Tibial artery (tissue), 4 donors: ENCODE results near the gene RBPMS2.

ENCODE experiments used
- DNase-seq, 2 donors: peaks; one replicate each; pipeline ENCODE4 v3.0.0-alpha.2; 2019
- H3K27ac ChIP-seq, 2 donors: fragments of 200-600 bp; sonication (generic) in 1 of 2; 1 replicate in 1 of 2; 2 replicates in 1 of 2; pipeline ENCODE4 v1.5.1; 2018 to 2019; ENCODE audit warnings: mild to moderate bottlenecking in 1 of 2
- H3K27me3 ChIP-seq, 2 donors: fragments of 200-600 bp; sonication (generic) in 1 of 2; one replicate each; pipeline versions ENCODE4 v1.5.1 to v1.6.0; 2016 to 2019
- H3K36me3 ChIP-seq, 3 donors: fragments of 200-600 bp; sonication (generic) in 2 of 3; one replicate each; pipeline ENCODE4 v1.5.1; 2016 to 2019; ENCODE audit warnings: mild to moderate bottlenecking in 2 of 3
- H3K4me1 ChIP-seq, 4 donors: fragments of 200-600 bp; sonication (generic) in 2 of 4; 1 replicate in 3 of 4; 2 replicates in 1 of 4; pipeline ENCODE4 v1.5.1; 2016 to 2019
- H3K4me3 ChIP-seq, 2 donors: fragments of 200-600 bp; sonication (generic) in 1 of 2; 1 replicate in 1 of 2; 2 replicates in 1 of 2; pipeline ENCODE4 v1.5.1; 2018 to 2019; ENCODE audit warnings: mild to moderate bottlenecking in 2 of 2
- H3K9me3 ChIP-seq, 3 donors: fragments of 200-600 bp; sonication (generic) in 1 of 3; one replicate each; pipeline ENCODE4 v1.5.1; 2016 to 2019
- intact Hi-C: fragments of 100-400 bp; cut with DNase I; formaldehyde crosslinking; loops from one replicate; pipeline ENCODE4 v1.15.0; 2023; ENCODE audit warnings: low total_unique reads
- TF ChIP-seq, protein P1 (sequence below), 2 experiments: fragments of 200-600 bp in 1 of 2; fragments of 450-650 bp in 1 of 2; IDR thresholded peaks; one replicate each; pipeline ENCODE4 v1.5.1; 2017 to 2019; ENCODE audit warnings: antibody characterized with exemption in 2 of 2, mild to moderate bottlenecking in 1 of 2, moderate library complexity in 1 of 2

Gene RBPMS2

DNA sequence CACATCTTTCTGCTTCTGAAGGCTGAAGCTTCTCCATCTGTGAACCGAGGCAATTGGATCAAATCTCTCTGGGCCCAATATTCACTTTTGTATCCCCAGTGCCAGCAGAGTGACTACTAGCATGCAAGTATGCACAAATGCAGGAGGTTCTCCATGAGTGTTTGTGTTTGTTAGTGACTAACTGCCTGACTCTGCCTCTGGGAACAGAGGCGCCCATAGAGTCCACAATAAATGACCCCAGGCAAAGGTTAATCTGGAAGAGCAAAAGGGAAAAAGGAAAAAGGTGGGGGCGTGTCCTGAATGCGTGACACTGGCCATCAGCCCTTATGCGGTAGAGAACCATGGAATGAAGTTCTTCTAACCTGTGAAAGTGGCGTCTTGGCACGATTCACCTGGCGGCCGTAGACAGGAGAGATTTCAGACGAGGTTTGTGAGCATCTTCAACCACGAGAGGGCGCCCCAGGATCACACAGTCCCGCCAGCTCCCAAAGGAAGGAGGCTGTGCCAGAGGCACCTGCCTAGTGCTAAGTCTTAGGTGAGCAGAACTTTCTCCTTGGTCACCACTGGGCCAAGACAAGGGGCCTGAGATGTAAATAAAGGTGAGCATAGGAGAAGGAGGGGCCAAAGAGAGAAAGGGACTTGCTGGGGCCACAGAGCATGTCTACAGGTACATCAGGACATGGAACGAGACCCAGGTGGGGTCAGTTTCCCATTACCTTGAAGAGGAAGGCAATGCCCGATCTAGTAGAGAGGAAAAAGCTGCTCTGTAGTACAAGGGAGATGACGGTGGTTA, 44.2 kb downstream of the RBPMS2 start:
- H3K9me3 ChIP-seq, result no peaks in the 10 kb centered on the region
- TF ChIP-seq, protein P1, sequence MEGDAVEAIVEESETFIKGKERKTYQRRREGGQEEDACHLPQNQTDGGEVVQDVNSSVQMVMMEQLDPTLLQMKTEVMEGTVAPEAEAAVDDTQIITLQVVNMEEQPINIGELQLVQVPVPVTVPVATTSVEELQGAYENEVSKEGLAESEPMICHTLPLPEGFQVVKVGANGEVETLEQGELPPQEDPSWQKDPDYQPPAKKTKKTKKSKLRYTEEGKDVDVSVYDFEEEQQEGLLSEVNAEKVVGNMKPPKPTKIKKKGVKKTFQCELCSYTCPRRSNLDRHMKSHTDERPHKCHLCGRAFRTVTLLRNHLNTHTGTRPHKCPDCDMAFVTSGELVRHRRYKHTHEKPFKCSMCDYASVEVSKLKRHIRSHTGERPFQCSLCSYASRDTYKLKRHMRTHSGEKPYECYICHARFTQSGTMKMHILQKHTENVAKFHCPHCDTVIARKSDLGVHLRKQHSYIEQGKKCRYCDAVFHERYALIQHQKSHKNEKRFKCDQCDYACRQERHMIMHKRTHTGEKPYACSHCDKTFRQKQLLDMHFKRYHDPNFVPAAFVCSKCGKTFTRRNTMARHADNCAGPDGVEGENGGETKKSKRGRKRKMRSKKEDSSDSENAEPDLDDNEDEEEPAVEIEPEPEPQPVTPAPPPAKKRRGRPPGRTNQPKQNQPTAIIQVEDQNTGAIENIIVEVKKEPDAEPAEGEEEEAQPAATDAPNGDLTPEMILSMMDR (IDR thresholded peaks at IDR 0.05), result peak; percentile 92 to 95
- H3K36me3 ChIP-seq, result peaks cover 0 to 5% (median 4%) of the 10 kb centered on the region in 3 donors
- H3K4me3 ChIP-seq, result no peak overlapping the region
- H3K27me3 ChIP-seq, result no peaks in the 10 kb centered on the region
- H3K4me1 ChIP-seq, result peaks cover 0 to 8% (median 3%) of the 10 kb centered on the region in 4 donors
- H3K27ac ChIP-seq, result peak overlapping the region in 1 of 2 donors; percentile 38
- intact Hi-C loops, result loop anchor here (2.0 kb wide), 1 partner anchor 44 kb away; no protein-coding TSS in a partner anchor
- peak; percentile 84 to 89 for DNase-seq

- intact Hi-C loops, result loop anchor here (2.0 kb wide), 1 partner anchor 43 kb away; no protein-coding TSS in a partner anchor
- Histone ChIP-seq H3K4me3 (no peak overlapping the region), H3K36me3 (peaks cover 0 to 5% (median 4%) of the 10 kb centered on the region in 3 donors), H3K27ac (no peak overlapping the region), H3K9me3 (no peaks in the 10 kb centered on the region), H3K4me1 (peaks cover 0 to 8% (median 3%) of the 10 kb centered on the region in 4 donors), H3K27me3 (no peaks in the 10 kb centered on the region)
- TF ChIP-seq, protein P1 (IDR thresholded peaks at IDR 0.05), result no peak
- no peak for DNase-seq
These were observed 45.2 kb downstream of the RBPMS2 start for GRCh38 chr15:64730151-64730550.

DNA sequence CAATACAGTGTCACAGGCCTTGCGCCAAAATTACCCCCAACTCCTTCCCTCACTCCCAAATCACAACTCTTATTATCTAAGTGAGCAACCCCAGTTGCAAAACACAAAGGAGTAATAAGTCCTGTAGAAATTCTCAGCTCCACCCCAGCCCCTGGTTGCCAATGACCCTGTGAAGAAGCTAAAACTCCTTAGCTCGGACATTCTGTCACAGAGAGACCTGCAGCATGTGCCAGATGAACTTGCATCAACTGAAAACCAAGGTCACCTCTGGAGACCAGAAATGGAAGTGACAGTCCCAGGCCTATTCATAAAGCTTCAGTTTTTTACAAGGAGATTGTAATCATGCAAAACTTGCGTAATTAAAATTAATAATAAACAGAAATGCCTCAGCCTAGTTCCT, 55.2 kb downstream of the RBPMS2 start:
- intact Hi-C loops, result no loop called here

GRCh38 chr15:64717735-64718495, 57.5 kb downstream of the RBPMS2 start:
- Histone ChIP-seq H3K9me3 (no peaks in the 10 kb centered on the region), H3K4me1 (peaks cover 0 to 23% (median 14%) of the 10 kb centered on the region in 4 donors), H3K4me3 (peak overlapping the region; percentile 13 to 14), H3K36me3 (peaks cover 4 to 5% (median 4%) of the 10 kb centered on the region in 3 donors), H3K27ac (peak overlapping the region; percentile 72 to 86), H3K27me3 (no peaks in the 10 kb centered on the region)
- intact Hi-C loops, result no loop called here
- DNase-seq, result no peak
- TF ChIP-seq, protein P1 (IDR thresholded peaks at IDR 0.05), result no peak

More for the DNA sequence above, 55.2 kb downstream of the RBPMS2 start:
- Histone ChIP-seq H3K27ac (peak overlapping the region in 1 of 2 donors; percentile 86), H3K4me3 (no peak overlapping the region), H3K4me1 (peaks cover 0 to 23% (median 14%) of the 10 kb centered on the region in 4 donors), H3K36me3 (peaks cover 4 to 5% (median 4%) of the 10 kb centered on the region in 3 donors), H3K9me3 (no peaks in the 10 kb centered on the region), H3K27me3 (no peaks in the 10 kb centered on the region)
- DNase-seq, result no peak
- TF ChIP-seq, protein P1 (IDR thresholded peaks at IDR 0.05), result no peak

DNA sequence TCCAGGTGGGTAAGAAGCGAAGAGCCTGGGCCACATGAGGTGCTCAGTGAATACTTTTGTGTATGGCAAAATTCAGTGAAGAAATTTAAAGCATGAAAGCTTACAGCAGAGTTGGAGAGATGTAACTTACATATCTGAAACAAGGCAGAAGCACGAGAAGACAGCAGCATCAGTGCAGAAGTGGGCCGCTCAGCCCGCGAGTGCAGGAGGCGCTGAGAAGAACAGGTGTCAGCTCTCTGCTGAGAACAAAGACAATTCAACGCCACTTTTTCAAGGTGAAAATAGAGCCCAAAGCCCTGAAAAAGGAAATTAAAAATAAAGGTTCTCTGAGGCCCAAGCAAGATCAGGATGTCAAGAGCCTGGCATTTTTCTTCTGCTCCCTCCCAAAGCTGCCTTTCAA, 58.3 kb downstream of the RBPMS2 start:
- intact Hi-C loops, result no loop called here
- H3K27me3 ChIP-seq, result no peaks in the 10 kb centered on the region
- DNase-seq, result no peak
- H3K27ac ChIP-seq, result peak overlapping the region; percentile 72 to 86
- no peak overlapping the region for H3K4me3 ChIP-seq
- TF ChIP-seq, protein P1 (IDR thresholded peaks at IDR 0.05), result no peak
- peaks cover 4 to 5% (median 4%) of the 10 kb centered on the region in 3 donors for H3K36me3 ChIP-seq
- peaks cover 0 to 23% (median 14%) of the 10 kb centered on the region in 4 donors for H3K4me1 ChIP-seq
- no peaks in the 10 kb centered on the region for H3K9me3 ChIP-seq
